Adrenal gland (tissue), 5 donors: ENCODE measurements around the gene PIGT.

Source experiments
- CTCF ChIP-seq, 6 experiments: fragments of 450-650 bp in 4 of 6; fragments of 200-600 bp in 2 of 6; sonication (generic) in 1 of 6; IDR thresholded peaks; 1 replicate in 5 of 6; 2 replicates in 1 of 6; pipeline versions ENCODE4 v1.5.1 to v1.8.0; 2016 to 2021; ENCODE audit warnings: antibody characterized with exemption in 6 of 6, mild to moderate bottlenecking in 2 of 6, moderate library complexity in 1 of 6
- POLR2A ChIP-seq, 2 donors: fragments of 450-650 bp; IDR thresholded peaks; one replicate each; pipeline ENCODE4 v1.6.1; 2017; ENCODE audit warnings: antibody characterized with exemption in 2 of 2, mild to moderate bottlenecking in 2 of 2, moderate library complexity in 1 of 2
- donor health status: DM: no; HTN: no; CAD: no.

GRCh38 chr20:45467172-45467571 lies 51.2 kb downstream of the PIGT start:
- TF ChIP-seq CTCF (IDR thresholded peaks at IDR 0.05), result no peak
- no peak for TF ChIP-seq POLR2A (IDR thresholded peaks at IDR 0.05)
